ENCODE results near the gene S1PR4. TPM values are rescaled to one million over a fixed set of nuclear protein-coding genes. Genes with fewer than 3 reads are reported as not detected.

The S1PR4 gene
- total RNA-seq, 2 donors from 2014 or later: 1.2 to 6.4 TPM

GRCh38 chr19:3135961-3136683, 42.4 kb upstream of the S1PR4 start, which contains the start of gene GNA15:
TSS of gene GNA15 (plus strand) at chr19:3136033. CDS start at chr19:3136451, 418 bp downstream.
- DNase-seq (ENCODE audit: low spot score) (no peak), ATAC-seq (ENCODE audit: insufficient number of reproducible peaks, low FRiP score, low read depth) (no peak)
- peak within 1 kb of the TSS in 1 of 2 donors; percentile 21 for H3K27ac ChIP-seq
- no peaks in the 10 kb centered on the region for H3K4me1 ChIP-seq (ENCODE audit: control insufficient read depth in 1 of 2, low read depth in 2 of 2)
- no peak for TF ChIP-seq CTCF (IDR thresholded peaks at IDR 0.05)
- no peaks in the 10 kb centered on the region for H3K36me3 ChIP-seq
- no peaks in the 10 kb centered on the region for H3K27me3 ChIP-seq (replicated peaks; ENCODE audit: insufficient read depth)
- H3K4me3 ChIP-seq: peak within 1 kb of the TSS; percentile 65
- peaks cover 6% of the 10 kb centered on the region for H3K9me3 ChIP-seq

- DNase-seq (ENCODE audit: low spot score): no peak
- TF ChIP-seq CTCF (IDR thresholded peaks at IDR 0.05): no peak
These were observed 41.9 kb upstream of the S1PR4 start for GRCh38 chr19:3136684-3137055.

GRCh38 chr19:3137119-3137518, 41.5 kb upstream of the S1PR4 start:
- Histone ChIP-seq H3K9me3 (peaks cover 6% of the 10 kb centered on the region), H3K27me3 (replicated peaks; ENCODE audit: insufficient read depth) (no peaks in the 10 kb centered on the region), H3K4me1 (ENCODE audit: control insufficient read depth in 1 of 2, low read depth in 2 of 2) (peaks cover 0 to 3% of the 10 kb centered on the region in 2 donors), H3K36me3 (no peaks in the 10 kb centered on the region), H3K4me3 (peak overlapping the region; percentile 65), H3K27ac (no peak overlapping the region)
- no peak for DNase-seq (ENCODE audit: low spot score)
- ATAC-seq (ENCODE audit: insufficient number of reproducible peaks, low FRiP score, low read depth): no peak
- no peak for TF ChIP-seq CTCF (IDR thresholded peaks at IDR 0.05)

More at GRCh38 chr19:3136684-3137055, 41.9 kb upstream of the S1PR4 start:
- peaks cover 6% of the 10 kb centered on the region for H3K9me3 ChIP-seq
- peaks cover 0 to 2% of the 10 kb centered on the region in 2 donors for H3K4me1 ChIP-seq (ENCODE audit: control insufficient read depth in 1 of 2, low read depth in 2 of 2)
- H3K27ac ChIP-seq: peak overlapping the region in 1 of 2 donors; percentile 21
- peak overlapping the region; percentile 65 for H3K4me3 ChIP-seq
- no peak for ATAC-seq (ENCODE audit: insufficient number of reproducible peaks, low FRiP score, low read depth)
- no peaks in the 10 kb centered on the region for H3K36me3 ChIP-seq
- no peaks in the 10 kb centered on the region for H3K27me3 ChIP-seq (replicated peaks; ENCODE audit: insufficient read depth)

- H3K4me3 ChIP-seq: no peak overlapping the region
- no peak for TF ChIP-seq CTCF (IDR thresholded peaks at IDR 0.05)
- DNase-seq (ENCODE audit: low spot score): no peak
- H3K27me3 ChIP-seq (replicated peaks; ENCODE audit: insufficient read depth): no peaks in the 10 kb centered on the region
- peaks cover 6% of the 10 kb centered on the region for H3K9me3 ChIP-seq
- H3K4me1 ChIP-seq (ENCODE audit: control insufficient read depth in 1 of 2, low read depth in 2 of 2): peaks cover 0 to 3% of the 10 kb centered on the region in 2 donors
- H3K36me3 ChIP-seq: no peaks in the 10 kb centered on the region
- H3K27ac ChIP-seq: no peak overlapping the region
- ATAC-seq (ENCODE audit: insufficient number of reproducible peaks, low FRiP score, low read depth): no peak
These were observed 40.3 kb upstream of the S1PR4 start for GRCh38 chr19:3138268-3138667.

- TF ChIP-seq CTCF (IDR thresholded peaks at IDR 0.05): no peak
These were observed 37.9 kb upstream of the S1PR4 start for GRCh38 chr19:3140667-3141038.

More at GRCh38 chr19:3140667-3141038, 37.9 kb upstream of the S1PR4 start:
- DNase-seq (ENCODE audit: low spot score) (no peak), ATAC-seq (ENCODE audit: insufficient number of reproducible peaks, low FRiP score, low read depth) (no peak)
- no peaks in the 10 kb centered on the region for H3K36me3 ChIP-seq
- no peak overlapping the region for H3K4me3 ChIP-seq
- H3K27me3 ChIP-seq (replicated peaks; ENCODE audit: insufficient read depth): no peaks in the 10 kb centered on the region
- H3K27ac ChIP-seq: no peak overlapping the region
- peaks cover 6% of the 10 kb centered on the region for H3K9me3 ChIP-seq
- H3K4me1 ChIP-seq (ENCODE audit: control insufficient read depth in 1 of 2, low read depth in 2 of 2): peaks cover 0 to 3% of the 10 kb centered on the region in 2 donors

All from thoracic aorta (tissue), 2 donors.